NCI-H2196 (cell line): ENCODE data around the gene RBM15B.

ENCODE experiments used
- DNase-seq: peaks from one replicate; lab custom pipeline; 2025; ENCODE audit not compliant: unreplicated experiment; lab: John Stamatoyannopoulos, UW

Gene RBM15B

GRCh38 chr3:51441282-51442030, 50.4 kb downstream of the RBM15B start:
- DNase-seq: no peak

GRCh38 chr3:51445544-51446280, 54.6 kb downstream of the RBM15B start:
- no peak for DNase-seq
